Measurements from ENCODE around the gene FAM209B. TPM values are rescaled to one million over a fixed set of nuclear protein-coding genes. Genes with fewer than 3 reads are reported as not detected.

The FAM209B gene
- total and polyA plus RNA-seq, 9 of the 15 experiments (the other 6 are each of a cell fraction or from before 2014, with no cell fraction given) = 0.34 to 0.40 (median 0.36) TPM; not detected in 6

DNA sequence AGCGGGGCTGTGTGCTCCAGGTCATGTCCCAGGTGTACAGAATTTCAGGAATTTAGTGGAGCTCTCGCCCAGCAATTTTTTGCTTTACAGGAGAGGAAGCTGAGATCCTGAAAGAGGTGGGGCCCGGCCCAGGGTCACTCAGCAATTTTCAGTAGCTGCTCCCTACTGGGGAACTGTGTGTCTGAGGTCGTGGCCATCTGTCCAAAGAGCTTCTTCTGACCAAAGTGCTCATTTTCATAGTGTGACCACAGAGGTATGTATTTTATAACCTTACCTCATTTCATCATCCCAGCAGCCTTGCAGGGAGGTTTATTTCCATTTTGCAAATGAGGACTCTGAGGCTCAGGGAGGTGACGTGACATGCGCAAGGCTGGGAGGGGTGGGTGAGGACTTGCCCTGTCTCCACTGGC, 46.3 kb downstream of the FAM209B start:
- Histone ChIP-seq H3K27ac (ENCODE audit: extremely low read depth, low read depth, low read length) (no peak overlapping the region), H3K27me3 (ENCODE audit: control insufficient read depth in 2 of 2, insufficient read depth in 2 of 2, low read length in 2 of 2) (peaks cover 14 to 31% of the 10 kb centered on the region in 2 experiments; a peak in 3 of 5 replicates), H3K9me3 (replicated peaks; ENCODE audit: control insufficient read depth, insufficient read depth, low read depth, low read length) (no peaks in the 10 kb centered on the region), H3K9me1 (ENCODE audit: control insufficient read depth, insufficient read depth, low read length) (no peaks in the 10 kb centered on the region), H2AFZ (ENCODE audit: low read depth, low read length) (no peak overlapping the region), H3K4me2 (ENCODE audit: insufficient read depth, low read length) (no peak overlapping the region), H3K9ac (ENCODE audit: insufficient read depth in 1 of 2, low read depth in 2 of 2, low read length in 2 of 2) (no peak overlapping the region), H3K79me2 (ENCODE audit: control insufficient read depth, insufficient read depth, low read length) (no peaks in the 10 kb centered on the region), H3K36me3 (ENCODE audit: control insufficient read depth, insufficient read depth, low read length) (no peaks in the 10 kb centered on the region), H4K20me1 (replicated peaks; ENCODE audit: control insufficient read depth, insufficient read depth, low read length) (no peaks in the 10 kb centered on the region), H3K4me1 (replicated peaks in 1 of 2; ENCODE audit: control insufficient read depth in 2 of 2, insufficient read depth in 2 of 2, low read length in 2 of 2) (no peaks in the 10 kb centered on the region; a peak in 1 of 5 replicates), H3K4me3 (no peak overlapping the region)
- DNase-seq (ENCODE audit: extremely low read depth in 1 of 4, low spot score in 3 of 4) (no peak), ATAC-seq (no peak; the same call in 2 of the 3 replicates), FAIRE-seq (no peak)
- intact Hi-C loops (cut with micrococcal nuclease) (loop anchor here (5.0 kb wide), 1 partner anchor 232 kb away; no protein-coding TSS in a partner anchor), in situ Hi-C loops (cut with MboI) (loop anchor here (25.0 kb wide), 1 partner anchor 1917 kb away; no protein-coding TSS in a partner anchor)
- ChIA-PET POLR2A (interaction anchor here (0.6 to 1.1 kb wide), 3 partner anchors 10 to 350 kb away, joined by 3 to 4 read pairs (median 3); no protein-coding TSS in a partner anchor), CTCF (ENCODE audit: low intra/inter-chr PET ratio) (interaction anchor here (0.6 kb wide), 1 partner anchor 23 kb away, joined by 3 read pairs; no protein-coding TSS in a partner anchor)
- BruUV-seq (replicated peaks) = no TSS peak
- WGBS (ENCODE audit: insufficient coverage, low coverage, missing lambda C conversion rate) = 2% methylated on average over 6 of the region's 6 CpGs
- TF ChIP-seq, protein P1, sequence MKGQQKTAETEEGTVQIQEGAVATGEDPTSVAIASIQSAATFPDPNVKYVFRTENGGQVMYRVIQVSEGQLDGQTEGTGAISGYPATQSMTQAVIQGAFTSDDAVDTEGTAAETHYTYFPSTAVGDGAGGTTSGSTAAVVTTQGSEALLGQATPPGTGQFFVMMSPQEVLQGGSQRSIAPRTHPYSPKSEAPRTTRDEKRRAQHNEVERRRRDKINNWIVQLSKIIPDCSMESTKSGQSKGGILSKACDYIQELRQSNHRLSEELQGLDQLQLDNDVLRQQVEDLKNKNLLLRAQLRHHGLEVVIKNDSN (CRISPR knock-in tag; IDR thresholded peaks at IDR 0.05) = no peak
- TF ChIP-seq HOXB6 (CRISPR knock-in tag; IDR thresholded peaks at IDR 0.05; ENCODE audit: borderline replicate concordance) = no peak
- TF ChIP-seq, protein P2, sequence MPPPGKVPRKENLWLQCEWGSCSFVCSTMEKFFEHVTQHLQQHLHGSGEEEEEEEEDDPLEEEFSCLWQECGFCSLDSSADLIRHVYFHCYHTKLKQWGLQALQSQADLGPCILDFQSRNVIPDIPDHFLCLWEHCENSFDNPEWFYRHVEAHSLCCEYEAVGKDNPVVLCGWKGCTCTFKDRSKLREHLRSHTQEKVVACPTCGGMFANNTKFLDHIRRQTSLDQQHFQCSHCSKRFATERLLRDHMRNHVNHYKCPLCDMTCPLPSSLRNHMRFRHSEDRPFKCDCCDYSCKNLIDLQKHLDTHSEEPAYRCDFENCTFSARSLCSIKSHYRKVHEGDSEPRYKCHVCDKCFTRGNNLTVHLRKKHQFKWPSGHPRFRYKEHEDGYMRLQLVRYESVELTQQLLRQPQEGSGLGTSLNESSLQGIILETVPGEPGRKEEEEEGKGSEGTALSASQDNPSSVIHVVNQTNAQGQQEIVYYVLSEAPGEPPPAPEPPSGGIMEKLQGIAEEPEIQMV (tag; conservative IDR thresholded peaks at IDR 0.05; ENCODE audit: low read depth) = no peak
- TF ChIP-seq CHD7 (IDR thresholded peaks at IDR 0.05; ENCODE audit: low read depth, low read length) = no peak
- TF ChIP-seq POLR2B (IDR thresholded peaks at IDR 0.05; ENCODE audit: low read depth, partially characterized antibody) = no peak
- TF ChIP-seq GTF2B (IDR thresholded peaks at IDR 0.05; ENCODE audit: extremely low read depth, insufficient read length) = no peak

Data from K562 (cell line).